SIG-M5 treated with dmso at 0.1 percent for 504 hours (cell line): ENCODE data around the gene CAVIN1.
"Not testable (repeated sequence)": the region's sequence is repeated elsewhere in the genome, so short reads cannot be mapped to it uniquely, and the experiment has no call there.

ENCODE experiments used
- DNase-seq: peaks from one replicate; lab custom pipeline; 2025; ENCODE audit not compliant: unreplicated experiment; lab: John Stamatoyannopoulos, UW

The CAVIN1 gene

DNA sequence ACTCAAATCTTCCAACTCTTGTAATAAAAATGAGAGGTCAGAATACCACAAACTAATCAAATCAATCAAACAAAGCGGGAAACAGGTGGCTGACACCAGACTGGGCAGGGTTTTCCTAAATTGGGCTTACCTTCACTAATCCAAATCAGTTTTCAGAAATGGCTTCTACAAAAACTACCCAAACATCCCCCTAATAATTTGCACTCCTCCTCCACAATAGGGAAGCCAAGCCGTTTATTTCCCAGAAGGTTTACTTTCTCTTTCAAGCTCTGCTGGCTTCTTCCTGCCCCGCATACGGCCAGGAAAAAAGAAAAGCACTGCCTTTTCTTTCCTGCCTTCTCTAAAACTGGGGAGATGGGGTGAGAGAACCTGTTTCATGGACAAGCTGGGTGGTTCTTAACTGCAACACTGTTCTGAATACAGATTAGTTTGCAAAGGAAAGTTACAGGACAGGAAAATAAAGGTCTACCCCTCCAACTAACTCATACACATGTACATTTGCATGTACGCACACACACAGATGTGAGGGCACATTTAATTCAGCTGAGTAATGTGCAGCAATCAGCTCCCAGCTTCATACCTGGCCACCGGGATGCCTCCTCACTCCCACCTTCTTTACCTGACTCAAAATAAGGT, 44.0 kb downstream of the CAVIN1 start:
- no peak for DNase-seq

DNA sequence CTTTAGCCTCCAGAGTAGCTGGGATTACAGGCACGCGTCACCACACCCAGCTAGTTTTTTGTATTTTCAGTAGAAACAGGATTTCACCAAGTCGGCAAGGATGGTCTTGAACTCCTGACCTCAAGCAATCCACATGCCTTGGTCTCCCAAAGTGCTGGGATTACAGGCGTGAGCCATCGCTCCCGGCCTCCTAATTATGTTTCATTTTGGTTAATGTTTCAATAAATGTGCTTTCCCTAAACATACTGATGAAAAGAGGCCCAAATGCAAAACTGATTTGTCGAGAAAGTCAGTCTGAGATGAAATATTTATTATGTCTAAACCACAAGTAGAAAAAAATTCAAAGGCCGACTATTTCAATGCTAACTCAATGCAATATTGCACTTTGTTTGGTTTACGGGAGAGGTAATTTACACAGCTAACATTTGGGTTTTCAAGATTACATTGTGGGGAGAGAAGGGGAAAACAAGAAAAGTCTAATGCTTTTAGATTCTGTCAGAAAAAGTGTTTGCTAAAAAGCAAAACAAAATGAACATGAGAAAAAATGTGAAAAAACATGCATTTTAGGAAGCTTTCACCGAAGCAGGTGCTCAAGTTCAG, 44.6 kb downstream of the CAVIN1 start:
- DNase-seq: no peak

DNA sequence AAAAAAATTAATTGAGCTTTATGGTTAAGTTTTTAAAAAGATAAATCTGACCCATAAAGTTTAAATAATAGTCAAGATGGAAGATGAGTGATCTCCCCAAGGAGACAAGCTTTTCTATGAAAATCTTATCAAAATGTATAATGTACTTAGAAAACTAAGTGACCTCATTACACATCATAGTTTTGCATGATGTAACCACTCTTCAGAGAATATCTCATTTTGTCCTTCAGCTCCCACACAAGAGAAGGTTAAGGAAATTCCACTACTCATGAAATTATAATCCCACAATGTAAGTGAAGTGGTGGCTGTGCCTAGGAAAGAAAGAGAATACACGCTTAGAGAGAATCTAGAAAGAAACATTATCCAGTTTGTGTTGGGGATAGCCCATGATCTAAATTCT, 49.2 kb downstream of the CAVIN1 start:
- DNase-seq: no peak

DNA sequence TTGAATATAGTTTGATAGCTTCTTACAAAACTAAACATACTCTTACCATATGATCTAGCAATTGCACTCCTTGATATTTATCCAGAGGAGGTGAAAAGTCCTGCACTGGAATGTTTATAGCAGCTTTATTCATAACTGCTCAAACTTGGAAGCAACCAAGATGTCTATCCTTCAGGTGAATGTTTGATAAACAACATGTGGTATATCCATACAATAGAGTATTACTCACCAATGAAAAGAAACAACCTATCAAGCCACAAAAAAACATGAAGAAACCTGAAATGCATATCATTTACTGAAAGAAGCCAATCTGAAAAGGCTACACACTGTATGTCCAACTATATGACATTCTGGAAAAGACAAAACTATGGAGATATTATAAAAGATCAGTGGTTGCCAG, 50.9 kb downstream of the CAVIN1 start:
- DNase-seq: no peak

DNA sequence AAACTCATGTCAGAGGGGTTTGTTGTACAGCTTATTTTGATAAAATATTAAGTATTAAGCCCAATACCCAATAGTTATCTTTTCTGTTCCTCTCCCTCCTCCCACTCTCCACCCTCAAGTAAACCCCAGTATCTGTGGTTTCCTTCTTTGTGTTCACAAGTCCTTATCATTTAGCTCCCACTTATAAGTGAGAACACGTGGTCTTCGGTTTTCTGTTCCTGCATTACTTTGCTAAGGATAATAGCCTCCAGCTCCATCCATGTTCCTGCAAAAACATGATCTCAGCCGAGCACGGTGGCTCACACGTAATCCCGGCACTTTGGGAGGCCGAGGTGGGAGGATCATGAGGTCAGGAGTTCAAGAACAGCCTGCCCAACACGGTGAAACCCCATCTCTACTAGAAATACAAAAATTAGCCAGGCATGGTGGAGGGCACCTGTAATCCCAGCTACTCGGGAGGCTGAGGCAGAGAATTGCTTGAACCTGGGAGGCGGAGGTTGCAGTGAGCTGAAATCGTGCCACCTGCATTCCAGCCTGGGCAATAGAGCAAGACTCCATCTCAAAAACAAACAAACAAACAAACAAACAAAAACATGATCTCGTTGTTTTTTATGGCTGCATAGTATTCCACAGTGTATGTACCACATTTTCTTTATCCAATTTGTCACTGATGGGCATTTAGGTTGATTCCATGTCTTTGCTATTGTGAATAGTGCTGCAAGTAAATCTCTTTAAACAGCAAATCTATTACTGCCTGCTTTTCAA, 54.1 kb downstream of the CAVIN1 start:
- not testable (repeated sequence) for DNase-seq

DNA sequence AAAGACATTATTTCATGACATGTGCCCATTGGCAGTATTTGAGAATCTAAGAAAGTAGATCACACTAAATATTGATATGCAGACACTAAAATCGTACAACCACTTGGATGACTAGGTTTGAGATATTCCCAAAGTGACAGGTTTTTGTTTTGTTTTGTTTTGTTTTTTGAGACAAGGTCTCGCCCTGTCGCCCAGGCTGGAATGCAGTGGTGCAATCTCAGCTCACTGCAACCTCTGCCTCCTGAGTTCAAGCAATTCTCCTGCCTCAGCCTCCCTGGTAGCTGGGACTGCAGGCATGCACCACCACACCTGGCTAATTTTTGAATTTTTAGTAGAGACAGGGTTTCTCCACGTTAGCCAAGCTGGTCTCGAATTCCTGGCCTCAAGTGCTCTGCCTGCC, 54.7 kb downstream of the CAVIN1 start:
- not testable (repeated sequence) for DNase-seq

DNA sequence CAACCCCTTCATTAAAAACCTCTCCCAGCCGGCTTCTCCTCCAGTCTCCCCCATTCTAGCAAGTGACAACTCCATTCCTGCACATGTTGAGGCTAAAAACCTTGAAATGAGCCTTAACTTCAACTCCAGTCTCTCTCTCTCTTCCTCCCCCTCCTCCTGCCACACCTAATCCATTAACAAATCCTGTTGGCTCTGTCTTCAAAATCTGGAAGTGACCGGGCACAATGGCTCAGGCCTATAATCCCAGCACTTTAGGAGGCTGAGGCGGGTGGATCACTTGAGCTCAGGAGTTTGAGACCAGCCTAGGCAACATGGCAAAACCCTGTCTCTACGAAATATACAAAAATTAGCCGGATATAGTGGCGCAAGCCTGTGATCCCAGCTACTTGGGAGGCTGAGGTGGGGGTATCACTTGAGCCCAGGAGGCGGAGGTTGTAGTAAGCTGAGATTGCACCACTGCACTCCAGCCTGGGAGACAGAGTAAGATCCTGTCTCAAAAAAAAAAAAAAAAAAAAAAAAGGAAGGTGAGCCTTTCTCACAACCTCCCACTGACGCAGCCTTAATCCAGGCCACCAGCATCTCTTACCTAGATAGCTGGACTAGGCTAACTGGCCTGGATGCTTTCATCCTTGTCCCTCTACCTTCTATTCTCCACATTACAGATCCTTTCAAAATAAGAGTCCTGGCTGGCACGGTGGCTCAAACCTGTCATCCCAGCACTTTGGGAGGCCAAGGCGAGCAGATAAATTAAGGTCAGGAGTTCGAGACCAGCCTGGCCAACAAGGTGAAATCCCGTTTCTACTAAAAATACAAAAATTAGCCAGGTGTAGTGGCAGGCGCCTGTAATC, 56.7 kb downstream of the CAVIN1 start:
- DNase-seq: not testable (repeated sequence)

DNA sequence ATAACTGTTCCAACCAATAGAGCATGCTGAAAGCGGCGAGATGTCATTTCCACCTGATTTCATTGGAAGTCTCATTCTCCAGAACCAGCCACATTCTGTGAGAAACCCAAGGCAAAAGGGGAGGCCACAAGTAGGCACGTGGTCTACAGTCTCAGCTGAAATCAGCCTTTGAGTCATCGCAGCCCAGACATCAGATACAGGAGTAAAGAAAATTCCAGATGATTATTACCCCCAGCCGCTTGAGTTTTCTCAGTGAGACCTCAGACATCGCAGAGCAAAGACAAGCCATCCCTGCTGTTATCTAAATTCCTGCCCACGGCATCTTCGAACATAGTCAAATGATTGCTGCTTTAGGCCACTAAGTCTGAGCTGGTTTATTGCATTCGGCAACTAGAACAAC, 57.9 kb downstream of the CAVIN1 start:
- no peak for DNase-seq

DNA sequence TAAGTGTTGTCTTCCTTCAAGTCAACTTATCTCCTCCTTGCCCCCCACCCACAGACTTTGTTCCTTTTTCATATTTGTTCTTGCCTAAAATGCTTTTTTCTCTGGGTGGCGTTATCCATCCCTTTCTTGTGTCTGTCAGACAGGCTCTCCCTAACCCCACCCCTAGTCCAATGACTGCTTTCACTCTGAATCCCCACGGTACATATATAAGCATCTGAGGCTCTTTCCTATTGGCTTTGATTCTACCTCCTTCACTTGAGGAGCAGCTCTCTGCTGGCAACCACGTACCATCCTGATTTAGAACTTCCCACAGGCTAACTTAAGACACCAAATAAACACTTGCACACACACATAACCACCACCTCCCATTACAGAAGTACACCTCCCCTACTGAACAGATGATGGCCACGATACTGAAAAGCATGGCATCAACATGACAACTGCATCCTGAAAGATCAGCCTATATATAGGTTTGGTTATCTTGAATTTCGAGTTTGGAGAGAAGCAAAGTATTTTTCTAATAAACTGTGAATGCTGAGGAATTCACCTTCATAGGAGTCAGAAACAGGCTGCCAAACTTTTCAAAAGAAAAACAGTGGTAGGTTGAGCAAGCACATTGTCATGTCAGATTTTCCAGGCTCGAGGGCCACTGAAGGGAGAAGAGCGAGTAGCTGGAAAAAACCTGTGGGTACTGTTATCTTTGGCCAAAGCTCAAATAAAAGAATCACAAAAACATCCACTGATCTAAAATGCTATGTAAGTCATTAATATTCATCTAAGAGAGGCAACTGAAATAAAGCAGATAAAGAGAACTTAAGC, 59.1 kb downstream of the CAVIN1 start:
- DNase-seq: no peak

DNA sequence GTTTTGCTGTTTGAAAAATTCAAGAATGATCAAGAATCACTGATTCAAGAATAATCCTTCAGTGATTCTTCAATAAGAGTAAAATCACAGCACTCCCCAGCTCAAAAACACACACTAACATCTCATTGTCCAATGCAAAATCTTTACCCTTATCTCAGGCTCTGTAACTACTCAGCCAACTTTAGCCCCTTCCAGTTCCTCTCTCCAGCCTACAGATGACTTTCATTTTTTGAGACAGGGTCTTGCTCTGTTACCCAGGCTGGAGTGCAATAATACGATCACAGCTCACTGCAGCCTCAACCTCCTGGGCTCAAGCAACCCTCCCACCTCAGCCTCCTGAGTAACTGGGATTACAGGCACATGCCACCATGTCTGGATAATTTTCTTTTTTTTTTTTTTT, 59.8 kb downstream of the CAVIN1 start:
- no peak for DNase-seq

DNA sequence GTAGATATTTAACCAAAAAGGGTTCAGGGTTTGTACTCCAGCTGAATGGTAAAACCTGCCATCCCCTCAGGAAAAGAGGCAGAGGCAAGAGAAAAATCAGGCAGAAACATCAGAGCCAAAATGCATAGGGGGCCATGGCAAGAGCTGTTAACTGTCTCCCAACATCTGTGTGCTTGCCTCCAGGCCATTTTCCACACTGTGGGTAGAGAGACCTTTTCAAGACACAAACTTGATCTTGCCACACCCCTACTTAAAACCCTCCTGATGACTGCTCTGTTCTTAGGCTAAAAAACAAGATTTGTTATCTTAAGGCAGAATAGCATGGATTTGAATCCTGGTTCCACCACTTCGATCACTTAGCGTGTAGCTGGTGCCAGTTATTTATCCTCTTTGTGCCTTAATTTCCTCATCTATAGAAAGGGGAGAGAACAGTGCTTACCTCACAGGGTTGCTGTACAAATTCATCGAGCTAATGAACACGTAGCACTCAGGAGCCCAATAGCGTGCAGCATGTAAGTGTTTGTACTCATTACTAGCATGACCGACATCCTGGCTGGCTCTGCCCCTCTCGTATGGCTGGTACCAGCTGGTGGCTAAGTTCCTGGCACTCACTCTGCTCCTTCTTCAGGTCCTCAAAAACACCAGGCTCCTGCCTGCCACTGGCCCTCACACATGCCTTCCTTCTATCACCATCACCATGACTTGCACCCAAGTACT, 60.7 kb downstream of the CAVIN1 start:
- no peak for DNase-seq

DNA sequence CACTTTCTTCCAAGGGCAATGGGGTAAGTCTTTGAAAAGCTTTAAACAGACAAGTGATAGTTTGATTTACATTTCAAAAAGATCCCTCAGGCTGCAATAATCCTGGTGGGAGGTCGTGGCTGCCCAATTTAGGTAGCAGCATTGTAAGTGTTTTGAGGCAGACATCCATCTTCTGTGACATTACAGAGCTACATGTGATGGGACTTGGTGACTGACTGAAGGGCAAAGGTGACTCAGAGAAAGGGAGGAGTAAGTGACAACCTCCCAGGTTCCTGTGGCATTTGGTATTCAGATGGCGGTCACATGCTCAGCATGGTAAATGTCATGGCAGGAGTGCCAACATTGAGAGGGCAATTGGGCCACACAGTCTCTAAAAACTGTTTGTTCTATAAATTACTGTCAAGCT, 61.3 kb downstream of the CAVIN1 start:
- DNase-seq: no peak

DNA sequence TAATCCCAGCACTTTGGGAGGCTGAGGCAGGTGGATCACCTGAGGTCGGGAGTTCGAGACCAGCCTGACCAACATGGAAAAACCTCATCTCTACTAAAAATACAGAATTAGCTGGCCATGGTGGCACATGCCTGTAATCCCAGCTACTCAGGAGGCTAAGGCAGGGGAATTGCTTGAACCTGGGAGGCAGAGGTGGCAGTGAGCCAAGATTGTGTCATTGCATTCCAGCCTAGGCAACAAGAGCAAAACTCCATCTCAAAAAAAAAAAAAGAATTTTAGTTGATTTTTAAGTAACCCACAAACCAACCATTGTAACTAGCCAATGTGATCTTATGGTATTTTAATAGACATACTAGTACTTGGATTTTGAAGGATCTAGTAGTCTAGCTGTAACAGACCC, 62.7 kb downstream of the CAVIN1 start:
- DNase-seq: not testable (repeated sequence)

DNA sequence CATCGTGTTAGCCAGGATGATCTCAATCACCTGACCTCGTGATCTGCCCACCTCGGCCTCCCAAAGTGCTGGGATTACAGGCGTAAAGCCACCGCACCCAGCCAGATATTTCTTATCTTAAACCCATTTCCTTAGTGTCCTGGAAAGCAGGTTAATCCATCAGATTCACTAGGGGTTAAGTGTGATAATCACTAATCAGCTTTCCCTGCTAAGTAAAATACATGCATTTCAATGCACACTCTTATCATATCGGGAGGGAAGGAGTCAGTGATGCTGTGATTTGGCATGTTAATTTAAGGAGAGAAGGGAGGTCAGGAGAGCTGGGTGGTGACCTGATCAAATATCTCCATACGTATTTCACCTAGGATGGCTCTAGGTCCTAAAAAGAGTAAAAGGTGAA, 63.9 kb downstream of the CAVIN1 start:
- no peak for DNase-seq

DNA sequence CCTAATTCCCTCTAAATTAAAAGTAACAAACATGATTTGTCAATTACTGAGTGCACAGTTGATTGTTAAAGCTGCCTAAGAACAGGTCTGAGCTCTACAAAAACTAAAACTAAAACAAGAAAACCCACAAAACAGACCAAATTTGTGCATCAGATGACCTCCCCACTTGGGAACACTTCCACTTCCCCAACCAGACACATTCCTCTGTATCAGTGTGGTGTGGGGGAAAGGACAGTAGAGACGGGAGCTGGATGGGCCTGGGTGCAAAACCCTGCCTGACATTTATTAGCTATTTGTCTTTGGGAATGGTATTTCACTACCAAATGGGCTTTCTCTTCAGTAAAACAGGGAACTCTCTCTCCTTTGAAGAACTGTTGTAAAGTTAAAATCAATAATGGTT, 64.6 kb downstream of the CAVIN1 start:
- DNase-seq: no peak

DNA sequence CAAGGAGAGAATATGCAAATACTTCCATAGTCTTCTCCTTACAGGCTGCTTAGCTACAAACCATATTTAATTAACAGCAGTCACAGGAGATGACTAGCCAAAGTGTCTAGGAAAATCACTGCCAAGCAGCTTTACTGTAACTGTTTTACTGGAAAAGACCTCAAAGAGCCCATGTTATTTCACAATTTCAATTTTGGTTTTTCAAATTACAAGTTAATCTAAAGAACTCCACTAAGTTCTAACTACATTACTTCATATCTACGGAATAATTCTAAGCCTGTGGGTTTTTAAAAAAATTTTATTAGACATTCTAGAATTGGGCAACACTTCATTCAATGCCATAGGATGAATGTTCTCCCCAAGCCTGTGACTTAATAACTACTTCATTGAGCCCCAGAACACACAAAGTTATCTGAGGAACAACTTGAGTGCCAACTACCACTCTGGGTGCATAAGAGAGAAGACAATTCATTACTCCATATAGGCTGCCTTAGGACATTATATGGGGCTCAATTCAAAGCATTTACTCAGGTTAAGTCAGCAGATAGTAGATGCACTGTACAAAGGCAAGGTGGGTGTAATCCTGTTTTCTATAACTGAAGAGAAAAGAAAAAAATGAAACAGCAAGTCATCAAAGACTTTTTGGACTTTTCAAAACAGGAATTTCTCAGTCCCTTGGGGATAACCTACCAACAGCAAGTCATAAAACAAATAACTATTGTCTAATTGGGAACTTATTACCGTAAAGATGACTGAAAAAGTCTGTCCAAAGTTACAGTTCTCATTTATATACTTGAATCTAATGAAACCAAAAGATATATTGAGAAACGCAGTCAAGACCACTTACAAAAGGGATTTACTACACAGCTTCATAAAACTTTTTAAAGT, 67.9 kb downstream of the CAVIN1 start:
- no peak for DNase-seq
